ENCODE measurements around the gene RBM15B. TPM values are rescaled to one million over a fixed set of nuclear protein-coding genes. Genes with fewer than 3 reads are reported as not detected.

RBM15B gene
- total and polyA plus RNA-seq, 2 donors (not counting 1 experiment from before 2014, with no cell fraction given), result 10.8 to 29.5 TPM

DNA sequence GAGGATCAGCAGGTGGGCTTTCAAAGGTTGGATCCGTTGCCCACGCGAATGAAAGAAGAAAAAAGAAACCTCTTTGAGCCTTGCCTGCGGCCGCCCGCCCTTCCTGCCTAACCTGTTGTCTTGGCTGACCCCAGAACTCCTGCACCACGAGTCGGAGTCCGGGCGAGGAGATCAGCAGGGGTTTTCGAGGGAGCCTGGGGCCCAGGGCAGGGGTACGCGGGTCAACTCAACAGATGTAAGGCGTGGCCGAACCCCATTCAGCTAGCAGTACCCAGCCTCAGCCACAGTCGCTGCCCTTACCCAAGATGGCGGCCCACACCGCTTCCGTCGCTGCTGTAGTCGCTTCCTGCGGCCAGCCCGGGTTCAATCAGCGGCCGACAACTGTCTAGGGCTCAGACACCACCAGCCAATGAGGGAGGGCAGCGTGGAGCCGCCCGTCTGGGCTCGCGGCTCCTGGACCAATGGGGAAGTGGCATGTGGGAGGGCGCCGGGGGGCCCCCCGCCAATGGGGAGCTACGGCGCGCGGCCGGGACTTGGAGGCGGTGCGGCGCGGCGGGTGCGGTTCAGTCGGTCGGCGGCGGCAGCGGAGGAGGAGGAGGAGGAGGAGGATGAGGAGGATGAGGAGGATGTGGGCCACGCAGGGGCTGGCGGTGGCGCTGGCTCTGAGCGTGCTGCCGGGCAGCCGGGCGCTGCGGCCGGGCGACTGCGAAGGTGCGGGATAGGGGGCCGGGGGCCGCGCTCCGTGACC, 6.2 kb upstream of the RBM15B start, which contains the start of gene MANF:
Gene MANF (plus strand): TSS at position 566 of the 748 bp plus-strand sequence. CDS start 52 bp downstream, at position 618.
- Mint-ChIP-seq H3K9me3 (ENCODE audit: insufficient read depth) (no peaks in the 10 kb centered on the region), H3K4me1 (peaks cover 42% of the 10 kb centered on the region), H3K27me3 (no peaks in the 10 kb centered on the region), H3K27ac (peak within 1 kb of the TSS; percentile 99), H3K4me3 (peak within 1 kb of the TSS; percentile 99)
- CTCF ChIA-PET, result interaction anchor here (1.0 to 8.6 kb wide), 6 partner anchors 13 to 817 kb away, joined by 3 to 67 read pairs (median 5); partner anchors contain the start of genes C3orf18, CISH, DCAF1 and MAPKAPK3
- Histone ChIP-seq H3K9ac (ENCODE audit: low read length) (peak within 1 kb of the TSS; percentile 89), H3K36me3 (replicated peaks in 1 of 2; ENCODE audit: control extremely low read depth in 1 of 2, control insufficient read depth in 1 of 2, extremely low read depth in 1 of 2, insufficient read depth in 2 of 2, low read length in 1 of 2) (peaks cover 0 to 18% of the 10 kb centered on the region in 2 experiments), H3K4me3 (ENCODE audit: control extremely low read depth in 1 of 5, extremely low read depth in 1 of 5, insufficient read depth in 1 of 5, low read depth in 2 of 5, low read length in 4 of 5) (peak within 1 kb of the TSS; percentile 74 to 97 (median 87)), H3K4me1 (ENCODE audit: control insufficient read depth in 2 of 2, insufficient read depth in 2 of 2, low read length in 2 of 2) (peaks cover 21 to 33% of the 10 kb centered on the region in 2 donors), H3K27me3 (replicated peaks in 1 of 4; ENCODE audit: control extremely low read depth in 1 of 4, control insufficient read depth in 3 of 4, insufficient read depth in 4 of 4, low read length in 3 of 4) (no peaks in the 10 kb centered on the region), H3K27ac (ENCODE audit: low read length in 2 of 2) (peak within 1 kb of the TSS; percentile 82 to 95), H3K79me2 (ENCODE audit: control insufficient read depth, insufficient read depth, low read length) (peaks cover 41% of the 10 kb centered on the region), H3K4me2 (replicated peaks; ENCODE audit: low read depth, low read length, poor library complexity, severe bottlenecking) (peak within 1 kb of the TSS; percentile 87), H2AFZ (ENCODE audit: insufficient read depth, low read depth, low read length, poor library complexity, severe bottlenecking) (peak within 1 kb of the TSS; percentile 96), H3K9me3 (ENCODE audit: control extremely low read depth in 1 of 3, control insufficient read depth in 2 of 3, insufficient read depth in 1 of 3, low read length in 2 of 3) (no peaks in the 10 kb centered on the region), H4K20me1 (ENCODE audit: control insufficient read depth, insufficient read depth, low read length, poor library complexity, severe bottlenecking) (peaks cover 7% of the 10 kb centered on the region)
- intact Hi-C loops (cut with micrococcal nuclease), result loop anchor here (1.0 to 10.0 kb wide), 7 partner anchors 115 to 1090 kb away; partner anchors contain the start of genes C3orf18, DCAF1, HYAL3 and IFRD2
- peak; percentile 98 for DNase-seq
- POLR2A ChIA-PET, result interaction anchor here (0.5 to 1.1 kb wide), 6 partner anchors 11 to 815 kb away, joined by 3 to 18 read pairs (median 4); partner anchors contain the start of genes DCAF1, HEMK1 and RRP9
- under 1% methylated on average over 46 of the region's 65 CpGs for WGBS (ENCODE audit: insufficient coverage)
- ATAC-seq (ENCODE audit: low read depth), result peak; percentile 95
- TF ChIP-seq EZH2 (IDR thresholded peaks at IDR 0.05; ENCODE audit: borderline replicate concordance, insufficient read depth, low read depth, low read length, poor library complexity, severe bottlenecking) (no peak), CTCF (IDR thresholded peaks at IDR 0.05) (no peak)
